ENCODE results near the gene PRSS35. TPM values are rescaled to one million over a fixed set of nuclear protein-coding genes. Genes with fewer than 3 reads are reported as not detected.

The PRSS35 gene, protein sequence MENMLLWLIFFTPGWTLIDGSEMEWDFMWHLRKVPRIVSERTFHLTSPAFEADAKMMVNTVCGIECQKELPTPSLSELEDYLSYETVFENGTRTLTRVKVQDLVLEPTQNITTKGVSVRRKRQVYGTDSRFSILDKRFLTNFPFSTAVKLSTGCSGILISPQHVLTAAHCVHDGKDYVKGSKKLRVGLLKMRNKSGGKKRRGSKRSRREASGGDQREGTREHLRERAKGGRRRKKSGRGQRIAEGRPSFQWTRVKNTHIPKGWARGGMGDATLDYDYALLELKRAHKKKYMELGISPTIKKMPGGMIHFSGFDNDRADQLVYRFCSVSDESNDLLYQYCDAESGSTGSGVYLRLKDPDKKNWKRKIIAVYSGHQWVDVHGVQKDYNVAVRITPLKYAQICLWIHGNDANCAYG
- under 1 TPM in 2 of 4 donors, not detected in 2; 0.29 to 0.65 TPM for total RNA-seq

DNA sequence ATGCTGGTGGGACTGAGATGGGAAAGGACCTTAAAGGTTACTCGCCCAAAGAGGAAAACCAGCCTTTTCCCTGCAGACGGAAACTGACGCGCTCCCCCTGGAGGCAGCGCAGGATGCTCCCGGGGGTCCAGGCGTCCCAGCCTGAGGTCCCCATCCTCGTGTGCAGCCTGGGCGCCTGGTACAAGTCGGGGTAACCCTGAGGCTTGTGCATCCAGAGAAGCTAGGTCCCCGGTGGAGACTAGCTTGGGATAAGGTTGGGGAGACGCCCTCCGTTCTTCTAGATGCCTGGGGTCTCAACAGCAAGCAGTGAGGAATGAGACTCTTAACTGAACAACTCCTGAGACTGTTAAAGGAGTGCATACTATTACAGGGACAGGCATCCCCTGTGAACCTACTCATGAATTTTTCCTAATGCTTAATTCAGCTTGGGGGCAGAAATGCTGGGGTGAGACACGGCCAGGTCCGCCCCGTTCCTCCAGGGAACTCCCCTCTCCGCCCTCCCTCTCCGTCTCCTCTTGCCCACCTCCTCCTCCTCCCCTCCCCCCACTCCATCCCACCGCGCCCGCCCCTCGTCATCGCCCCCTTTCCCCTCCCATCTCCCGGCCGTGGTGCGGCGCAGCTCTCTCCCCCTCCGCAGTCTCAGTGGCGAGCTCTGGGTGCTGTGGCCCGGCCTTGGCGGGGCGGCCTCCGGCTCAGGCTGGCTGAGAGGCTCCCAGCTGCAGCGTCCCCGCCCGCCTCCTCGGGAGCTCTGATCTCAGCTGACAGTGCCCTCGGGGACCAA is at the start of gene PRSS35:
PRSS35 (plus strand) TSS at position 634 of the 781 bp plus-strand sequence. CDS start 10,908 bp downstream, outside the sequence.
- H3K4me1 ChIP-seq = peaks cover 0 to 20% (median 17%) of the 10 kb centered on the region in 4 donors
- peak within 1 kb of the TSS in 3 of 4 donors; percentile 0 to 57 (median 40) for H3K27ac ChIP-seq (replicated peaks in 1 of 4)
- intact Hi-C loops (cut with DNase I) = loop anchor here (2.0 to 5.0 kb wide), 3 partner anchors 93 to 445 kb away; partner anchors contain the start of genes DOP1A and UBE3D
- H3K27me3 ChIP-seq = no peaks in the 10 kb centered on the region
- no peak for TF ChIP-seq EP300 (IDR thresholded peaks at IDR 0.05)
- TF ChIP-seq, protein P1, sequence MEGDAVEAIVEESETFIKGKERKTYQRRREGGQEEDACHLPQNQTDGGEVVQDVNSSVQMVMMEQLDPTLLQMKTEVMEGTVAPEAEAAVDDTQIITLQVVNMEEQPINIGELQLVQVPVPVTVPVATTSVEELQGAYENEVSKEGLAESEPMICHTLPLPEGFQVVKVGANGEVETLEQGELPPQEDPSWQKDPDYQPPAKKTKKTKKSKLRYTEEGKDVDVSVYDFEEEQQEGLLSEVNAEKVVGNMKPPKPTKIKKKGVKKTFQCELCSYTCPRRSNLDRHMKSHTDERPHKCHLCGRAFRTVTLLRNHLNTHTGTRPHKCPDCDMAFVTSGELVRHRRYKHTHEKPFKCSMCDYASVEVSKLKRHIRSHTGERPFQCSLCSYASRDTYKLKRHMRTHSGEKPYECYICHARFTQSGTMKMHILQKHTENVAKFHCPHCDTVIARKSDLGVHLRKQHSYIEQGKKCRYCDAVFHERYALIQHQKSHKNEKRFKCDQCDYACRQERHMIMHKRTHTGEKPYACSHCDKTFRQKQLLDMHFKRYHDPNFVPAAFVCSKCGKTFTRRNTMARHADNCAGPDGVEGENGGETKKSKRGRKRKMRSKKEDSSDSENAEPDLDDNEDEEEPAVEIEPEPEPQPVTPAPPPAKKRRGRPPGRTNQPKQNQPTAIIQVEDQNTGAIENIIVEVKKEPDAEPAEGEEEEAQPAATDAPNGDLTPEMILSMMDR (IDR thresholded peaks at IDR 0.05) = peak; percentile 51 to 76 (median 63)
- no peaks in the 10 kb centered on the region for H3K9me3 ChIP-seq
- no peaks in the 10 kb centered on the region for H3K36me3 ChIP-seq
- DNase-seq (ENCODE audit: extremely low spot score) = no peak
- H3K4me3 ChIP-seq = peak within 1 kb of the TSS; percentile 46 to 63 (median 52)
- 8% methylated on average over 23 of the region's 38 CpGs for WGBS

DNA sequence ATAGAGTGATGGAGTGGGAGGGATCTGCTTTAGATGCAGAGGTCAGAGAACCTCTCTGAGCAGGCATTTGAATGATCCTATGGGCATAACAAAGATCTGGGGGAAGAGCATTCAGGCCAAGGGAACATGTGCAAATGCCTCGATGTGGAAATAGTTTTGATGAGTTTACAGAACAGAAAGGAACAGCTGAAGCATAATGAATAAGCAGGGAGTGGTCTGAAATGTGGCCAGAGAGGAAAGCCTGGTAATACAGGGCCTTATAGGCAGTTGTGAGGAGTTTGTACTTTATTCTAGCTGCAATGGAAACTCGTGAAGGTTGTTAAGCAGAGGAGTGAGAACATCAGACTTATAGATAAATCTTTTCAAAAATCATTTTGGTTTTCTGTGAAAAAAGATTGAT is 48.4 kb upstream of the PRSS35 start:
- DNase-seq (ENCODE audit: extremely low spot score) = peak; percentile 55

DNA sequence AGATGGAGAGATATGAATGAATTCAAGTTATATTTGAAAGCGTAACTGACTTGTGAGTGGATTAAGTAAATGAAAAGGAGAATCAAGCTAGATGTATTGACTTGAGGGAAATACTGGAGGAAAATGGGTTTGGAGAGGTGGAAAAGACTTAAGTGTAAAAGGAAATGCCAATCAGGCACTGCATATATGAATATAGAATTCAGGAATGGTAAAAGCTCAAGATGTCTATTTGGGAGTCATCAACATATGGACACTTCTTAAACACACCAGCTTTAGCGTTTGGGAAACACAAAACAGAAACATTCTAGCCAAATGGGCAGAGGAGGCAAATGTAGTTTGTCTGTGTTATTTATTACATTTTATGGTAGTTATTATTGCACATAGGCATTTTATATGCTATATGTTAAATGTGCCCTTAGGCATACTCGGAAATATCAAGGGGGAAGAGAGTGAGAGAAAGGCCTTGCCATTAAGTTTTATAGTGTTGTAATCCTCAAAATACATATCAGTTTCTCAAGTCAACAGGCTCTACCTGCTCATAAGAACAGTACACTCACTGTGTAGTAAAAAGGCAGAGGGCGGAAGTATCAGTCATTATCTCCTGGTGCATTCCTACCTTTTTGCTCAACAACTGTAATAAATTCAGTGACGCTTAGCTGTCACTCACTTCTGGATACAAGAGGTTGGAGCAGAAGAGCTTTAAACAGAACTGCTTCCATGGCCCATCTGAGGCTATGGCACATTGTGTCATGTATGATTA is 47.8 kb upstream of the PRSS35 start:
- Histone ChIP-seq H3K4me3 (no peak overlapping the region), H3K27me3 (no peaks in the 10 kb centered on the region), H3K36me3 (no peaks in the 10 kb centered on the region), H3K9me3 (no peaks in the 10 kb centered on the region), H3K4me1 (no peaks in the 10 kb centered on the region), H3K27ac (replicated peaks in 1 of 4) (no peak overlapping the region)
- no peak for TF ChIP-seq EP300 (IDR thresholded peaks at IDR 0.05)
- TF ChIP-seq POLR2AphosphoS5 (IDR thresholded peaks at IDR 0.05) = no peak
- TF ChIP-seq, protein P1 (IDR thresholded peaks at IDR 0.05) = no peak
- TF ChIP-seq POLR2A (IDR thresholded peaks at IDR 0.05; ENCODE audit: low read depth) = no peak
- WGBS = 95% methylated on average over 5 of the region's 5 CpGs
- intact Hi-C loops (cut with DNase I) = no loop called here
- no peak for DNase-seq (ENCODE audit: extremely low spot score)

More for the DNA sequence above, 48.4 kb upstream of the PRSS35 start:
- no peaks in the 10 kb centered on the region for H3K9me3 ChIP-seq
- TF ChIP-seq POLR2A (IDR thresholded peaks at IDR 0.05; ENCODE audit: low read depth) (no peak), EP300 (IDR thresholded peaks at IDR 0.05) (no peak), POLR2AphosphoS5 (IDR thresholded peaks at IDR 0.05) (no peak)
- TF ChIP-seq, protein P1 (IDR thresholded peaks at IDR 0.05) = no peak
- no peaks in the 10 kb centered on the region for H3K27me3 ChIP-seq
- H3K4me1 ChIP-seq = no peaks in the 10 kb centered on the region
- no peak overlapping the region for H3K27ac ChIP-seq (replicated peaks in 1 of 4)
- 68% methylated on average over 2 of the region's 2 CpGs for WGBS
- intact Hi-C loops (cut with DNase I) = no loop called here
- no peak overlapping the region for H3K4me3 ChIP-seq
- H3K36me3 ChIP-seq = no peaks in the 10 kb centered on the region

DNA sequence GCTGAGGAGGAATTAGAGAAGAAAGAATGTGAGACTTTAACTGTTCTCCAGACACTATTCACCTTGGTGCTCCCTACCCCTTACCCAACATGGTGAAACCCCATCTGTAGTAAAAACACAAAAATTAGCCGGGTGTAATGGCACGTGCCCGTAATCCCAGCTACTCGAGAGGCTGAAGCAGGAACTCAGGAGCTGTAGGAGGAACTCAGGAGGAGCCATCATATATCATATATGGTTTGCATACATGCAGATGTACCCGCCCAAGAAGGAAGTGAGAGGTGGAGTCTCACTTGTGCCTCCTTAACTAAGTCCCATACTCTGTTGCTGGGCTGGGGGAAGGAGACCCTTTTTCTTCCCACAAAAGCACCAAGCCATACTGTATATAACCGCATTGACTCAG is 46.0 kb upstream of the PRSS35 start:
- DNase-seq (ENCODE audit: extremely low spot score) = no peak
- 85% methylated on average over 6 of the region's 6 CpGs for WGBS
- H3K27ac ChIP-seq (replicated peaks in 1 of 4) = no peak overlapping the region
- no peak overlapping the region for H3K4me3 ChIP-seq
- no peaks in the 10 kb centered on the region for H3K36me3 ChIP-seq
- H3K4me1 ChIP-seq = no peaks in the 10 kb centered on the region
- intact Hi-C loops (cut with DNase I) = no loop called here
- H3K9me3 ChIP-seq = no peaks in the 10 kb centered on the region
- no peak for TF ChIP-seq EP300 (IDR thresholded peaks at IDR 0.05)
- TF ChIP-seq, protein P1 (IDR thresholded peaks at IDR 0.05) = no peak
- no peak for TF ChIP-seq POLR2A (IDR thresholded peaks at IDR 0.05; ENCODE audit: low read depth)
- no peak for TF ChIP-seq POLR2AphosphoS5 (IDR thresholded peaks at IDR 0.05)
- H3K27me3 ChIP-seq = no peaks in the 10 kb centered on the region

All from esophagus muscularis mucosa (tissue), 4 donors.